ENCODE data around the gene LIMCH1.

LIMCH1 gene

DNA sequence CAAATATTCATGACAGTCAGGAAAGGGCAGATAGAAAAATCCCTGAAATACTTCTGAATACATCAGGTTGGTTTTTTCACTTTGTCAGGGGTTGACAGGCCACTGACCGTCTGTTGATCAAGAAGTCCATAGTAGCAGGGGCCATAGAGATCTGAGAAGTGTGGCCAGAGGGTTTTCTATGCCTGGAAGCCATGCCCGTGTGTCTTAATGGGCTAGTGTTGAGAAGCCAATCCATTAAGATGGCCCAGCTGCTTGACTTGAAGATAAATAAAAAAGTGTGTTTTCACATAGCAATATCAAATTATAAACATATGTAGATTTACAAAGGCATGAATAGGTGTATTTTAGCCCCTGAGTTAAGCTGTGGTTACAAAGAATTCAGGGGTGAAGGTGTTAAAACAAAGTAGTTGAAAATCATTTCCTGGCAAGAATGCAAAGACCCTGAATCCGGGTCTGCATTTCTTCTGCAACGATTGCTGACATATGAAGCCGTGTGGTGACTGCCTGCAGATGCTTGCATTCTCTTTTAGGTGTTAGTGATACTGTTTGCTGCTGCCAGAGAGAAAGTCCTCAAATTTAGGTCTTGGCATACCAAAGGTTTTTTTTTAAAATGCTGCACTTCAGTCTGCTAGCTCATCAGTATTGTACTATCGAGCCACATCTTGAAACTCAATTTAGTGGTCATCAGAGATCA lies 9.3 kb upstream of the LIMCH1 start:
- DNase-seq (ENCODE audit: low read depth, low spot score): no peak

DNA sequence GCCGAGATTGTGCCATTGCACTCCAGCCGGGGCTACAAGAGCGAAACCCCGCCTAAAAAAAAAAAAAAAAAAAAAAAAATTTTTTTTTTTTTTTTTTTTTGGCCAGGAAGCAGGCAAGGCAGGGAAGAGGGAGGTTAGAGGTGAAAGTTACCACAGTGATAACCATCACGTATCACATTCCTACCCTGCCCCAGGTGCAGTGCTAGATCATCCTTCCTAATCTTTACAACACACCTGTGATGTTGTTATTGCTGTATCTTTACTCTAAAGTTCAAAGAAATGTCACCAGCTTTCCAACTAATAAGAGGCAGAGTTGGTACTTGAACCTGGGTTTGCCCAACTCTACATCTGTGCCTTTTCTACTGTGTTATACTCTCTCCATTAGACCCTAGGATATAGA lies 7.2 kb upstream of the LIMCH1 start:
- DNase-seq (ENCODE audit: low read depth, low spot score): no peak

DNA sequence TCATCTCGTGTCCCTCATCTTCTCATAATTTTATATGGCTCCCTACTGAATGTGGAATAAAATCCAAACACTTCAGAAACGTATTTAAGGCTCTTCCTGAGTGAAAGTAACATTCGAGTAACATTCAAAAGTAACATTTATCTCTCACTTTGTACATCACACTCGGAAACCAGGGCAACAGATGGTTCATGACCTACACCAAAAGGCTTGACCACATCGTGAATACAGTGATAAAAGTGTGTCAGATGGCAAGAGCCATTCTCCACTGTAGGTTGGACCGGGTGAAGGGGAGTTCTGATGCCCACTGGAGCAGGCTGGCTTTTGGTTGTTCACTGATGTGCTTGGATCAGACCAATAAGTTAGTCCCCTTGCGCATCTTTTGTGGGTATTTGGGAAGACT lies 5.6 kb upstream of the LIMCH1 start:
- no peak for DNase-seq (ENCODE audit: low read depth, low spot score)

DNA sequence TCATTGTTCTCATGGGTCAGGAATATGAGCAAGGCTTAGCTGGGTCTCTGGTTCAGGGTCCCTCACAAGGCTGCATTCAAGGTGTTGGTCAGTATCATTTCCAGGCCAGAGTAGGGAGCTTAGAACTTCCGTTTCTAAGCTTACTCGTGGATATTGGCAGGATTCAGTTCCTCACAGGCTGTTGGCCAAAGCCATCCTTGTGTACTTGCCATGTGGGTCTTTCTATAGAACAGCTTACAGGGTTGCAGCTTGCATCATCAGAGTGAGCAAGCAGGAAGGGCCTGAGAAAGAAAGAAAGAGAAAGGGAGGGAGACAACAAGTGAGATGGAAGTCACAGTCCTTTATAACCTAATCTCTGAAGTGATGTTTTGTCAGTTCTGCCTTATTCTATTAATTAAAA lies 5.1 kb upstream of the LIMCH1 start:
- no peak for DNase-seq (ENCODE audit: low read depth, low spot score)

DNA sequence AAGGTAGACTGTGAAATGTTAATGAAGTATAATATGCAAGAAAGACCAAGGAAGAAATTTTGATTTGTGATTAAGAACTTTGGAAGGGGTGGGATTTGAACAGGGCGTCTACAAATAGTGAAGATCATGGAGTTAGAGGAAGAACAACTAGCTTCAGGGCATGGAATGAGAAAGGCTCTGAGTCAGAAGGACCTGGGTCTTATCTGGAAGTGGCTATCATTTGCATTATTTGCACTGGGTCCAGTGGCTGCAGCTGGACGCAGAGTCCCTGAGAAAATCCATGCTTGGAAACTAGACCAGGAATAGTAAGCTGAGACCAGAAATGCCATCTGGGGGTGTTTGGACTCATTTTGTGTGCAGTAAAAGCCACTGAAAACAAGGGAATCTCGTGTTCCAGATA lies 4.3 kb upstream of the LIMCH1 start:
- no peak for DNase-seq (ENCODE audit: low read depth, low spot score)

DNA sequence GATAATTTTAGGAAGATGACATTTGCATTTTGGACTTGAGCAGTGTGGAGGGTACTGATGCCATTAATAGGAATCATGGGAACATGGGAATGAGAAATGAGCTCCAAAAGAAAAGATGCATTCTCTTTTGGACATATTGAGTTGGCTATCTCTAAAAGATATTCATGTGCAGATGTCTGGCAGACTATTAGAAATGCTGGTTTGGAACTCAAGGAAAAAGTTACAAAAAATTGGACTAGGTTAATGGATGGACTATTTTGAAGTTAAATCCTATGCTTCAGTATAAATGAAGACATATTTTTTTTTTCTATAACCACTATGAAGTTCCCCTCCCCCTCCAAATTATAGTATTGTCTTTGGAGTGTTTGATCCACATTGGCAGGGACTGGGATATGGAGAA lies 3.6 kb upstream of the LIMCH1 start:
- no peak for DNase-seq (ENCODE audit: low read depth, low spot score)

DNA sequence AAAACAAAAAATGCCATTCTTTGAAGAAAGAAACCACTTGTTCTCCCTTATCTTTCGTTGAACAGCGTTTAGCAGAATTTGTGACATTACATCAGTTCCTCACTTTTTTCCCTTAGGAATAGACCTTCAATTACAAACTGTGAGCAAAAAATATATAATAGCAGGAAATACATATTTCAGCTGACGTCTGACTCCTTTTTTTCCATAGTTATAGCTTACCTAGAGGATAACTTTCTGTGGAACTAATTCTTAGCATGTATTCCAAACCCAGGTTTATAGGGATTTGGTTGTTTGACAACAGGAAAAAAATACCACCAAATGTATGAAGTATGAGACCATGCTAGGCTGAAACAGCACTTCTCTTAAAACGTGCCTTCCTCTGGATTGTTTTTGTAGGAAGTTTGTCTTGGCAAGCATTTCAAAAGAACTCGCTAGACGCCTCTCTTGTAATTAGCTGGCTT lies 2.0 kb upstream of the LIMCH1 start:
- no peak for DNase-seq (ENCODE audit: low read depth, low spot score)

DNA sequence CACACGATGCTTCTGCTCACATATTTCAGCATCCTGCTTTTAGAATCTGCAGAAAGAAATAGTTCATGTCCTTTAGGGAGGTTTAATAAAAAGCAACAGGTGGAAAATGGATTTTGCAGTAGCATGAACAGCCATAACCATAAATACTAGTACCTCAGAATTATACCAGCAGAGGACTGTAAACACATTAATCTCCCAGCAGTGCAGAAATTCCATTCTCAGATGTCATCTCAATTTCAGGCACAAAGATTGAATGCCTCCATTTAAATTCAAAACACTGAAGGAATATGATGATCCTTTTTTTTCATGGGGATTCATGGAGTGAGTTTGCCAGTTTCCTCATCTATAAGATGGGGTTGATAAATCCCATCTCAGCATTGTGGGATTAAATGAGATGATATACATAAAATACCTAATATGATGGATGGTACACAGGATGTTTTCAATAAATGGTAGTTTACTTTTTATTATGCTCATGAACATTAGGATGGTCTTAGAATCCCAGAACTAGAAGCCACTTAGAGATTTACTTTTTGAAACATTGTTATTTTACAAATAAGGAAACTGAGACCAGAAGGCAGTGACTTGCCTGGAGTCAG lies 566 bp upstream of the LIMCH1 start:
- DNase-seq (ENCODE audit: low read depth, low spot score): no peak

DNA sequence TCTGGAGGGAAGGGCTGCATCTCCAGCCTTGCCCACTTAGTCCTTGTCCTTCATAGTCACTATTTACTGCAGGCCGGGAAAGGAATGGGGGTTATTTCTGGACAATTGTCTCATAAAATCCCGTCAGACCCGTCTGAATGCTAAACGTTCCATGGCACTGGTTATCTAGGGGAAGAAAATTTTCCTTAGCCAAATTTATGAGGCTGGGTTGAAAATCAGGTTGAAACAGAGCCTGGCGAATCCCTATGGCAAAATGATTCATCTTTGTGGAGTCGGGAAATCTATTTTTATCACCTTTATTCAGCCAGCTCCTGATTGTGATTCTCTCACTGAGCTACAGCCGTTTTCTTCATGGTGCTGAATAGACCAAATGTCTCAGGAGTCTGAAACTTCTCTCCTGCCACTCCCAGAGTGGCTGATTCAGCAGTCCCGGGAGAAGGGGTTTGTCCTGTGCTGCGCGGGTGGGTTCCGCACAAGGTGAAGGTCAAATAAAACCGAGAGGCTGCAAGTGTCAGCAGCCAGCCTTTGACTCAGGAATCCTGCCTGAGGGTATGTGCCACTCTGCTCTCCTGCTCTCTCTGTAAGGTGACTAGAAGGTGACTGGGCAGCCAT lies 1.0 kb downstream of the LIMCH1 start:
- no peak for DNase-seq (ENCODE audit: low read depth, low spot score)

DNA sequence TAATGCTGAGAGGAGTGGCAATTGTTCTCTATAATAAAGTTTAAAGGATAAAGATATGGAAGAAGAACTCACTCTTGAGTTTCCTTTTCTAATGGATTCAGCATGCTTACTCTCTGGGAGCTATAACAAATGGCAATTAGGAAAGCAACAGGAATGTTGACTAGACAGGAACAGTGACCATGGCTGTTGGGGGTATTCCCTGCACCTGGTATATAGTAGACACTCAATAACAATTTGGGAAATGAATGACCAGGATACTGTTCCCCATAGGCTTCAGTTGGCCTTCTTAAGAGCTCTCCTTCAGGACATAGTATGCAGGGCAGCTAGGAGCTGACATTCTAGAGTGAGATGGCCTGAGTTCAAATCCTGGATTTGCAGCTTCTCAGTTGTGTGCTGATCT lies 1.8 kb downstream of the LIMCH1 start:
- DNase-seq (ENCODE audit: low read depth, low spot score): no peak

DNA sequence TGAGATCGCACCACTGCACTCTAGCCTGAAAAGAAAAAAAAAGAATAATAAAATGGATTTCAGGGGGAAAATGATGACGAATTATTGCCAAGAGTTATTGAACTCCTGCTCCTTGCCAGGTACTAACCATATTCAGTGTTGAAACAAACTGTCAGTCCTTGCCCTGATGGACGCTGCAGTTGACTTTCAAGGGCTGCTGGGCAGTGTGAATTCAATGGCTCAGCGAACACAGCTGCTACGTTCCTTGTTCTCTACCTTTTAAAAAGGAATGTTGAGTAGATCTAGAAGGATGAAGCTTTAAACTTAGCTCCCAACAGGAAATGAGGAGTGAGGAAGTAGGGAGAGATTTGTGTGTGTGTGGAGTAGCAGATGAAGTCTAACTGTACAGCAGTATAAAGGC lies 2.7 kb downstream of the LIMCH1 start:
- DNase-seq (ENCODE audit: low read depth, low spot score): no peak

DNA sequence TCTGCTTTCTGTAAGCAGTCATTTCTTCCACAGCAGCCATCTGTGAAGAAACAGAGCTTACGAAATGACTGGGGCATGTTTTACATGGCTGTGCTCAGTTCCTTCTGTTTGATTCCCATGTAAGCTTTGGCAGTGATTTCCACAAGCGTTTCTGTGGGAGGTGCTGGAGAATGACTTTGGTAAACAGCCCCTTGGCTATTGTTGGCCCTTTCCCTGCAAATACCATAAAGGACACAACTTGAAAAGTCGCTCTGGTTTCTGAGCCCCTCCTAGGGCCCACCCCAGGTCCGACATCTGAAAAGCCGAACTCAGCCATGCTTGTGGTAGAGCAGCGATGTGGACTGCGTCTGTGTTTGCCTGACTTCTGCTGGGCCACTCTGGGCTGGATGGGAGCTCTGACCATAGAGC lies 3.7 kb downstream of the LIMCH1 start:
- no peak for DNase-seq (ENCODE audit: low read depth, low spot score)

DNA sequence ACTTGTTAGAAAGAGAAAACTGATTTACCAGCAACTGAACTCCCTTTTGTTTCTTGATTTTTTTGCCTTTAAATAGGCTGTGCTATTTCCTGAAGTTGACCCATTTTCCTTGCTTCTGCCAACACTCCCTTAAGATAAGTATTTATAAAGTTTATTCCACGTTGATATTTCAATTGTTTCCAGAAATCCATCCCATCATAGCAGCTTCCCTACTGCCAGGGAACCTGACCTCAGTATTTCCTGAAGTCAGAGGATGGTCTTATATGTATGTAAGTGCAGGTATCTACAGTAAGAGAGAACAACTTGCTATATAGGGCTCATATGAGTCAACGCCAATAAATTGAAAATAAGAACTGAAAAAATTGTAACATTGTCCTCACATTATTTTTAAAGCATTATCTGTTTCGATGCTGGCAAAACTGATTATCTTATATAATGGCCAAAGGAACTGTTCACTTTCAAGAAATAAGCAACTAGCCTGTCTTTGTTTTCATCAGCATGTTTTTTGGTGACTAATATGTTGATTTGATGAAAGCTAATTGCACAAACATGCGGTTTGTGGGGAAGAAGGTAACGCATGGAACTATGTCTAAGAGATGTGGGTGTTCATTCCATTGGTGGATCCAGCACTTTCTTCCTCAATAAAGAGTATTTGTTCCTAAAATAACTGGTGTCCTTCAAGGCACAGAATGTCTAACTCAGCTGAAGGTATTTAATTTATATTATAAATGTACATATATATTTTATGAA lies 4.7 kb downstream of the LIMCH1 start:
- no peak for DNase-seq (ENCODE audit: low read depth, low spot score)

DNA sequence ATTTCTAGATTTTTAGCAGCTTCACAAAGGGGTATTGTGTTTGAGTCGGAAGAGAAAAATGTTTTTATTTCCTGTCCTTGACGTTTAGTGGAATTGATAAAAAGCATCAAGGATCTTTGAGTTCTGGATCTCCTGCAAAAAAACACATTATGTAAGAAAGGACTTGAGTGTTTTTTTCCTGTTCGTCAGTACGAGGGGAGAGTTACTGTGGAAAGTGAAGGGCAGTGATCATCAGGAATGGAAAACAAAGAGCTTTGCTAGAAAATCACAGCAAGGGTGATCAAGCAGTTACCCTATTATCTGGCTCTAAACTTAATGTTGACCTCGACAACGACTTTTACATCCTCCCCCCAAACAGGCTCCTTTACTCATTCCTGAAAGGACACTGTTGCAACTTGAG lies 7.3 kb downstream of the LIMCH1 start:
- no peak for DNase-seq (ENCODE audit: low read depth, low spot score)

DNA sequence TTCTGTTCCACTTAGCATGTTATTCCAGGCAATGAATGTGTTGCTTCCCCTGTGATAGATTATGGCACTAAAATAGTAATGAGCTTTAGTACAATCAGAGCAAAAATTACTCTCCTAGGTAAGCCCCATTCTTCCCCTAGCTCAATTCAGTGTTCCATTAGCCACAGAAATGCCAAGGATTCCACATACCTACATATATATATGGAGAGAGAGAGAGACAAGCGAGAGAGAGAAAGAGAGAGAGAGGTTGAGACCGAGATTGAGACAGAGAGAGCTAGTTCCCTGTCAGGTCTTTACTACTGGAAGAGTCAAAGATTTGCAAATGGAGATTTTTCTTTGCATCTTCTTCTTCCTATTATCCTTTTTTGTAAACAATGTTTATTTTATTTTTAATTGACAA lies 8.7 kb downstream of the LIMCH1 start:
- DNase-seq (ENCODE audit: low read depth, low spot score): no peak

DNA sequence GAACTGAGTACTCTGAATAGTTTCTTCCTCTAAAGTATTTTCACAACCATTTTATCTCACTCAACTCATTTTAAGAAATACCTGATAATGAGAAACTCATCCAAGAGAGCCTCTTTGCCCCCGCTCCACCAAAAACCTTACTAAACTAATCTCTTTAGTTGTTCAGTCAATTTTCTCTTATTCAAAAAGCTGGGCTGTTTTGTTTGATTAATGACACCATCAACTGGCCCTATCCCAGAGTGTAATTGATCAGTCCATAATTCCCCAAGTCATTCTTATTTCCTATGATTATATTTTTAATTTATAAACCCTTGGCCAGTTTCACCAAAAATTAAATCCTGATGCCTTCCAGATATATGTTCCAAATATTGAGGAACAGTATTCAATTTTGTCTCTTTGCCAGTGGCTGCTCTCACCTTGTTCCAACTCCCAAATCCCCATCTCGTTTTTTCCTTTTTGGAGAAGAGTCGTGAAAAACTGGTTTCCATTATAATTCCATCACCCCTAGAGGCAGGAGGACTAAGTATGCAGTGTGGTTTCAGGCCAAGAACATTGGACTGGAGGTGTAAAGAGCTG lies 10.4 kb downstream of the LIMCH1 start:
- DNase-seq (ENCODE audit: low read depth, low spot score): no peak

DNA sequence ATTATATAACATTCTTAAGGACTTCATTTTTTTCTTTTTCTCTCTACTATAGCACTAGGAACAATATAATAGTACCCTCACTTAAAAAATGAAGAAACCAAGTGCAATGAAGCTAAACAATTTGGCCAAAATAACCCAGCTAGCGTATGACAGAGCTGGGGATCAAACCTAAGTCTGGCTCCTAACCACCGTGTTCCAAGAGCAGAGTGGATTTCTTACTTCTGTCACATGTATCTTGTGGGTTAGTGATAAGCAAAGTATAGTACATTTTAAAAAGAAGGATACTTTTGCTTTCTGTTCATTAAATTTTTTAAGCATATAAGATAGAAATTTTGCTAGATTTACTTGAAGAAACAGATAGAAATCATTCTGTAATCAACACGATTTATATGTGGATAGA lies 11.5 kb downstream of the LIMCH1 start:
- no peak for DNase-seq (ENCODE audit: low read depth, low spot score)

DNA sequence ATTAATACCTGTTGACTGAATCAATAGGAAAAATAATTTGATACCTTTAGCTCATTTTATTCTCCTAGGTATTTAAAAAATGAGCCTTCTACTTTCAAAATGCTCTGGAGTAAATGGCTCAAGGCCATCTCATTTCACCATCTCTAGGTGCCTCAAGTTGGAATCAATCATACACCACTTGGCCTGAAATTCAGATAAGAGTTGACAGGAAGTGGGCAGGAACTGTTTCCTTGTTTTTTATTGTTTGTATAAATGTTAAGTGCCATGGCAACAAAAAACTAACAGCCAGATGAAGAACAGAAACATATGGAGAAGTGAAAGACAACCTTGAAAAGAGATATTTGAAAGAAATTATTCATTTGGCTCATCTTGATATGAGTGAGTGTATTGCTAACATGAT lies 12.4 kb downstream of the LIMCH1 start:
- no peak for DNase-seq (ENCODE audit: low read depth, low spot score)

DNA sequence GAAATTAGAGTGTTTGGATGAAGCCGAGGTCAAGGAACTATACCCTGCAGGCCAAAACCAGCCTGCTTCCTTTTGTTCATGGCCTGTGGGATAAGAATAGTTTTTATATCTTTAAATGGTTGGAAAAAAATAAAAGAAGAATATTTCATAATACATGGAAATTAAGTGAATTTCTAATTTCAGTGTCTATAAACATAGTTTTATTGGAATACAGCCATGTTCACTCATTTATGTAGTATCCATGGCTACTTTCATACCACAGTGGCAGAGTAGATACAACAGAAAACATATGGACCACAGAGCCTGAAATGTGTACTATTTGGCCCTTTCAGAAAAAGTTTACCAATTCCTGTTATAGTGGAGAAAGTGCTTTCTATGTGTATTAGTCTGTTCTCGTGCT lies 13.6 kb downstream of the LIMCH1 start:
- no peak for DNase-seq (ENCODE audit: low read depth, low spot score)

DNA sequence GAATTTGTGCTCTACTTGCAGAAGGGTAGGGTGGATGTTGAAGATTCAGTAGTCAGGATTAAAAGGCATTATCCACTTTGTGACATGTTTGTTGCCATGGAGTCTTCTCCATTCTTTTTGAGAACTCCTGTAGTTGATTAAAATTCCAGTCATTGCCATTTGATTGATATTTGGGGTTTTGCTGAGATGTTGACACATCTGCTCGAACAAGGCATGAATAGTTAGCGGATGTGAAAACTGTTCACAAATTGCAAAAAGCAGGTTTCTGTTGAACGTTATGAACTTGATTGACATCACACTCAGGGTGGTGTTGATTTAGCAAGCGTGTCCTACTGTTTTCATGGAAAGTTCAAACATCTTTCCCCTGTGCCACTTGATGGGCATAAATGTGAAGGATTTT lies 16.9 kb downstream of the LIMCH1 start:
- DNase-seq (ENCODE audit: low read depth, low spot score): no peak

DNA sequence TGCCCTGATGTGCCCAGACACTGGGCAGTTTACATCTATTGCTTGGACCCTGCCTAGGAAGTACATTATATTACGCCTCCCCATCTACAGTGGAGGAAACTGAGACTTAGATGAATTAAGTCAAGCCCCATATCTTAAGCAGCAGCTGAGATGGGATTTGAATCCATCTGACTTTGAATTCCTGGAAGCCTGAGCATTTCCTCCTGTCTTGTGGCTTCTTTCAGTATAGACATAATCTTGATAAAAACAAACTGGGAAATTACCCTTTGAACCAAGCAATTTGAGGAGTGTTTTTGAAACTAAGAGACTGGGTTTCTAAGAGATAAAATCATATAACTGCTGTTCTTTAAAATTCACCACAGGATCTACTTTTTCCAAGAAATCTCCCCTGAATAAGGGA lies 18.6 kb downstream of the LIMCH1 start:
- no peak for DNase-seq (ENCODE audit: low read depth, low spot score)

DNA sequence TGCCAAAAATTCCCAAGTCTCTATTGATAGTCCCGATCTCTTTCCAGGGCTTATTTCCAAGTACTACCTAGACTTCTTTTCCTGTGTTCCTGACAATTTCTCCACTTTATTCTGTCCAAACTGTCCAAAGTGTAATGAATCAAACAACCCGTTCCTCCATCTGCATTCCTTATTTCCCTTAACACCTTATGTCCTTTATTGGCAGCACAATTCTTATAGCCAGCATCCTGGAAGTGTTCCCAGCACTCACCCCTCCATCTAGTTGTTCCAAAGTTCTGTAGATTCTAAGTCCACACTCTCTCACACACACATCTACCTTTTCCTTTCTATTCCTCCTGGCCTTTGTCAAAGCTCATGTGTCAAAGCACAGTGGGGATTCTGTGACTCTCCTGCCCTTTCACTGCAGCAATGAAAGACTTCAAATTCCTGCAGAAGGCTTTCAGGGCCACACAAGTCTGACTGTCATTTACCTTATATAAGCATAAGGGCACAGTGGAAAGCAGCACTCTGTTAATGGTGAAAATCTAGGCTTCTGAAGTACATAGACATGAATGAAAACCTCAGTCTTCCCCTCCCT lies 22.1 kb downstream of the LIMCH1 start:
- DNase-seq (ENCODE audit: low read depth, low spot score): no peak

Data from activated naive CD8-positive, alpha-beta T cell treated with anti-CD3 and anti-CD28 coated beads, Interleukin-2, amount 50 U/mL, for 16 hours (primary cell).